Hepatocyte (in vitro differentiated cells): ENCODE data around the gene CMSS1. TPM values are rescaled to one million over a fixed set of nuclear protein-coding genes. Genes with fewer than 3 reads are reported as not detected.
A peak's percentile ranks its signal among the peaks of the same experiment; 100 is the strongest.

Experiments used
- DNase-seq: peaks from one replicate; pipeline ENCODE4 v3.0.0-alpha.2; 2016; ENCODE audit warnings: low spot score
- H2AFZ ChIP-seq: fragments of 200-600 bp; sonication (generic); 2 replicates; pipeline ENCODE4 v1.6.0; 2016; ENCODE audit warnings: antibody characterized with exemption, mild to moderate bottlenecking
- H3K27ac ChIP-seq: fragments of 200-600 bp; sonication (generic); 2 replicates; pipeline ENCODE4 v1.5.1; 2016; ENCODE audit warnings: mild to moderate bottlenecking
- H3K27me3 ChIP-seq: fragments of 200-600 bp; sonication (generic); 2 replicates; pipeline ENCODE4 v1.6.1; 2016
- H3K36me3 ChIP-seq: fragments of 200-600 bp; sonication (generic); replicated peaks from 2 replicates; pipeline ENCODE4 v1.5.1; 2016; ENCODE audit warnings: low read depth; ENCODE audit not compliant: insufficient read depth
- H3K4me1 ChIP-seq: fragments of 200-600 bp; sonication (generic); 2 replicates; pipeline ENCODE4 v1.5.1; 2016; ENCODE audit warnings: mild to moderate bottlenecking, moderate library complexity; ENCODE audit not compliant: insufficient read depth
- H3K4me2 ChIP-seq: fragments of 200-600 bp; sonication (generic); 2 replicates; pipeline ENCODE4 v1.6.0; 2016
- H3K4me3 ChIP-seq: fragments of 200-600 bp; sonication (generic); 2 replicates; pipeline ENCODE4 v1.5.1; 2016; ENCODE audit warnings: mild to moderate bottlenecking
- H3K79me2 ChIP-seq: fragments of 200-600 bp; sonication (generic); 2 replicates; pipeline ENCODE4 v1.6.0; 2017; ENCODE audit warnings: mild to moderate bottlenecking
- H3K9me2 ChIP-seq: fragments of 200-600 bp; sonication (generic); replicated peaks from 2 replicates; pipeline ENCODE4 v1.6.0; 2017; ENCODE audit warnings: mild to moderate bottlenecking; ENCODE audit not compliant: insufficient read depth
- H3K9me3 ChIP-seq: fragments of 200-600 bp; sonication (generic); 2 replicates; pipeline ENCODE4 v1.5.1; 2016; ENCODE audit warnings: low read depth, mild to moderate bottlenecking
- H4K20me1 ChIP-seq: fragments of 200-600 bp; sonication (generic); 2 replicates; pipeline ENCODE4 v1.6.0; 2016; ENCODE audit warnings: mild to moderate bottlenecking; ENCODE audit not compliant: insufficient read depth, poor library complexity, severe bottlenecking
- CTCF ChIP-seq: fragments of 200-600 bp; sonication (generic); IDR thresholded peaks from 2 replicates; pipeline ENCODE4 v1.5.1; 2016; ENCODE audit warnings: antibody characterized with exemption, mild to moderate bottlenecking; ENCODE audit not compliant: poor library complexity
- EZH2 ChIP-seq: fragments of 200-600 bp; sonication (generic); IDR thresholded peaks from 2 replicates; pipeline ENCODE4 v1.6.1; 2016; ENCODE audit warnings: antibody characterized with exemption, mild to moderate bottlenecking, borderline replicate concordance
- EZH2phosphoT487 ChIP-seq: fragments of 200-600 bp; sonication (generic); IDR thresholded peaks from one replicate; pipeline ENCODE4 v1.6.1; 2018; ENCODE audit warnings: antibody characterized with exemption, mild to moderate bottlenecking, low read depth, moderate library complexity; ENCODE audit not compliant: unreplicated experiment, severe bottlenecking
- WGBS: methylation state at CpG from one replicate; pipeline ENCODE4 v1.1.6; 2016; ENCODE audit warnings: low lambda C conversion rate; ENCODE audit errors: missing lambda C conversion rate; 5-methylcytosine and 5-hydroxymethylcytosine counted together
- polyA plus RNA-seq: library from polyadenylated mRNA; unstranded; fragments of >200 nt; fragmentation: Nextera tagmentation; extraction: Ambion mirVana; gene quantifications from 2 replicates; pipeline ENCODE4 v1.2.1, GENCODE V29; 2016
- total RNA-seq: library from RNA; depleted of rRNA; stranded (reverse); fragments of >200 nt; gene quantifications from 2 replicates; pipeline ENCODE4 v1.2.3, GENCODE V29; 2014

Gene CMSS1
- total and polyA plus RNA-seq, 2 experiments from 2014 or later, result 11.8 to 17.0 TPM

GRCh38 chr3:99933971-99934750 is 116.5 kb downstream of the CMSS1 start:
- H3K79me2 ChIP-seq, result no peaks in the 10 kb centered on the region
- WGBS, result 96% methylated on average over 5 of the region's 5 CpGs
- H3K9me2 ChIP-seq, result no peaks in the 10 kb centered on the region
- H3K4me1 ChIP-seq, result peaks cover 39% of the 10 kb centered on the region
- no peak overlapping the region for H3K4me3 ChIP-seq
- no peaks in the 10 kb centered on the region for H4K20me1 ChIP-seq
- no peak overlapping the region for H3K4me2 ChIP-seq
- H2AFZ ChIP-seq, result no peak overlapping the region
- TF ChIP-seq CTCF (no peak), EZH2phosphoT487 (no peak), EZH2 (no peak)
- H3K9me3 ChIP-seq, result no peaks in the 10 kb centered on the region
- no peaks in the 10 kb centered on the region for H3K36me3 ChIP-seq
- H3K27me3 ChIP-seq, result no peaks in the 10 kb centered on the region
- no peak for DNase-seq
- peak overlapping the region; percentile 73 for H3K27ac ChIP-seq

- no peak for TF ChIP-seq EZH2
- TF ChIP-seq EZH2phosphoT487, result no peak
- TF ChIP-seq CTCF, result no peak
- Histone ChIP-seq H3K79me2 (no peaks in the 10 kb centered on the region), H4K20me1 (no peaks in the 10 kb centered on the region), H3K9me2 (no peaks in the 10 kb centered on the region), H3K4me3 (no peak overlapping the region), H3K4me1 (peaks cover 41% of the 10 kb centered on the region), H3K27ac (peak overlapping the region; percentile 73), H3K4me2 (peak overlapping the region; percentile 47), H3K27me3 (no peaks in the 10 kb centered on the region), H2AFZ (no peak overlapping the region), H3K9me3 (no peaks in the 10 kb centered on the region), H3K36me3 (no peaks in the 10 kb centered on the region)
- DNase-seq, result peak; percentile 47
- 37% methylated on average over 4 of the region's 4 CpGs for WGBS
These were observed 117.5 kb downstream of the CMSS1 start for GRCh38 chr3:99934975-99935797.

- peak overlapping the region; percentile 40 for H3K4me2 ChIP-seq
These were observed 120.7 kb downstream of the CMSS1 start for GRCh38 chr3:99938270-99938911.

More at GRCh38 chr3:99938270-99938911, 120.7 kb downstream of the CMSS1 start:
- Histone ChIP-seq H4K20me1 (no peaks in the 10 kb centered on the region), H3K4me3 (no peak overlapping the region), H3K4me1 (peaks cover 35% of the 10 kb centered on the region), H3K9me3 (no peaks in the 10 kb centered on the region), H3K79me2 (no peaks in the 10 kb centered on the region), H2AFZ (no peak overlapping the region), H3K27ac (peak overlapping the region; percentile 70), H3K9me2 (no peaks in the 10 kb centered on the region), H3K27me3 (no peaks in the 10 kb centered on the region), H3K36me3 (no peaks in the 10 kb centered on the region)
- DNase-seq, result no peak
- no peak for TF ChIP-seq EZH2
- TF ChIP-seq EZH2phosphoT487, result no peak
- no peak for TF ChIP-seq CTCF
- WGBS, result 43% methylated on average over 3 of the region's 3 CpGs
